Measurements from ENCODE around the gene HNF1A.
"Not testable (repeated sequence)": the region's sequence is repeated elsewhere in the genome, so short reads cannot be mapped to it uniquely, and the experiment has no call there.

HNF1A gene

DNA sequence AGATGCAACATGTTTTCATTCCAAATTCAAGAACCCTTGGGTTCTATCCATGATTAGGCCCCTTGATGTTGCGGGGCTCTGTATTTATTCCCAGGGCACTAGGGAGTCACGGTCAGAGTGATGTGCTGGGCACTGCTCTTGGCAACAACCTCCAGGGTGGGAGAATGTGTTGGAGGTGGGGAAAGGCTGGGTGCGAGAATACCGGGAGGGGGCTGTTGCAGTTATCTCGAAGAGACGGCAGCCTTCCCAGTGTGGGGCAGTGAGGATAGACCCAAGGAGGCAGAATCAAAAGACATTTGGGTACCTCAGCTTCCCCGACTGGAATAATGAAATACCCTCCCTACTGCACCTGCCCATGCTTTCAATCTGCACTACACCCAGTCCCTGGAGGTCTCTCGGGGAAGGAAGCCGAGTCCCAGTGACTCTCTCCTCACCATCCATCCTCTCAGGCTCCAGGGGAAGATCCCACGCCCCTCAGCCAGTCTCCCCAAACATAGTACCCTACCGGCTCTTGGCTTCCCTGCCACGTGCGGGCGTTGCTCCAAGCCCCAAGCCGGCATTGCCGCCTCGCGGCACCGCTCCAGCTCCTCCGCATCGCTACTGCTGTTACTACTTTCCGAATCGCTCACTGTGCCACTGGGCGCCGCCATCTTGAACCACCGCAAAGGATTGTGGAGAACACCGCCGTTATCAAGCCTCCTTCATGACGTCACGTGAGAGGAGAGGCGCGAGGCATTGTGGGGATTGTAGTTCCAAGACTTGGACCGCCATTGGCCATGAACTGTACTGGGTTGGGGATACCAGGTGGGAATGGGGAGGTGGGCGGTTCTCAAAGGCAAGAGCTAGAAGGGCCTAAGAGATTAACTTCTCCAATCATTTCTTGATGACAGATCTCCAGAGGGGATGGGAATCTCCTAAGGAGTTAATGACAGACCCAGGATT, 37.8 kb downstream of the HNF1A start, which contains the start of gene C12orf43:
TSS of gene C12orf43 (minus strand) at position 663 of the 942 bp plus-strand sequence. CDS start at position 650, 13 bp downstream.
- peak; percentile 94 for DNase-seq

DNA sequence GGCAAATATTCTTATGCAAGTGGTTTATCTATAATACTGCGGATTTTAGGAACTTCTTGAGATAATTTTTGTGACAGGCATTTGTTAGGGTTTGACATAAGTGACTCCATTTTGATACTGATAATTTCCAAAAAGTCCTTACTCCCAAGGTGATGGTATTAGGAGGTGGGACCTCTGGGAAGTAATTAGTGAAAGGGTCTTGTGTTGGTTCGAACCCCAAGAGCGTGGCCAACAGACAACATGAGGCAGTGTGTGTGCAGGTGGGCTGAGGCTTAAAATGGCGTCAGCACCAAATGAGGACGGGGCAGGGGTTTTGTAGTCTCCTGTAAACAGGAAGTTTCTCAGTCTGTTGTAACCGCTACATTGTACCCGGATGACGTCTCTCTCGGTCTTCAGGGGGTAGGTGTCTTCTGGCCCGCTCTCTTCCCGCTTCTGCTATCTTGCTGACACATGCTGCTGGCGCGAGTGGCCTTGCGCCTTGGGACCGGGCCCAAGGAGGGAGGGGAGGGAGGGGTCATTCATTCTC, 39.7 kb downstream of the HNF1A start:
- DNase-seq = no peak

DNA sequence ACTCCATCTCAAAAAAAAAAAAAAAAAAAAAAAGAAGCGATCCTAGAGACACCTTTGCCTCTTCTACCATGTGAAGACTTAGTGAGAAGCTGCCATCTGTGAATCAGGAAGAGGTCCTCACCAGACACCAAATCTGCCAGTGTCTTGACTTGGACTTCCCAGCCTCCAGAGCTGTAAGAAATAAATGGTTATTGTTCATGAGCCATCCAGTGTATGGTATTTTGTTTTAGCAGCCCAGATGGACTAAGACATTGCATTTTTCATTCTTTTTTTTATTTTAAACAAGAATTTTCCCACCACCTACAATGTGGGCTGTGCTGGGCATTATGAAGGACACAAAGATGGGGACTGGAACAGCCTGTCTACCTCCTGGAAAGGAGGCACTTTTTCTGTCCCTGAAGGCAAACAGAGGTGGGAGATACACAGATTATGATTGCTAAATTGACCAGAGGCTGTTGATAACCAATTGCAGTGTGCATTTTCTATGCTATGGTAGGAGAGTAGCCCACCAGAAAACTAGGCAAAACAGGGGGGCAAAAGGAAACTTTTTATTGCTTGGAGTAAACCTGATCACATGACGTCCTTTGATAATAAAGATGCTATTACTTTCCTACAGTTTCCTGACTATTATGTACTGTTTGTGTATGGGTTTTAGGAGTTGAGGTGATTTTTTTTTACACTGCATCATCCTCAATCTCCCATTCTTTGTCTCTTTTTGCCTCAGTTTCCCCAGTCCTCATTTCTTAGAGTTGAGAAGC, 40.7 kb downstream of the HNF1A start:
- DNase-seq = no peak

DNA sequence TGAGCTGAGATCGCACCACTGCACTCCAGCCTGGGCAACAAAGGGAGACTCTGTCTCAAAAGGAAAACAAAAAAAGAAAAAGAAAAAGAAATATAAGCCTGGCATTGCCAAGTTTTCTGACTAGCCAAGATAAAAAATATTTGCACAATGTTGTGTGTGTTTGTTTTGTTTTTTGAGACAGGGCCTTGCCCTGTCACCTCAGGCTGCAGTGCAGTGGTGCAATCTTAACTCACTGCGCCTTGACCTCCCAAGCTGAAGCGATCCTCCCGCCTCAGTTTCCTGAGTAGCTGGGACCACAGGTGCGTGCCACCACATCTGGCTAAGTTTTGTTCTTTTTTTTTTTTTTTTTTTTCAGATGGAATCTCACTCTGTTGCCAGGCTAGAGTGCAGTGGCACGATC, 43.4 kb downstream of the HNF1A start:
- no peak for DNase-seq

DNA sequence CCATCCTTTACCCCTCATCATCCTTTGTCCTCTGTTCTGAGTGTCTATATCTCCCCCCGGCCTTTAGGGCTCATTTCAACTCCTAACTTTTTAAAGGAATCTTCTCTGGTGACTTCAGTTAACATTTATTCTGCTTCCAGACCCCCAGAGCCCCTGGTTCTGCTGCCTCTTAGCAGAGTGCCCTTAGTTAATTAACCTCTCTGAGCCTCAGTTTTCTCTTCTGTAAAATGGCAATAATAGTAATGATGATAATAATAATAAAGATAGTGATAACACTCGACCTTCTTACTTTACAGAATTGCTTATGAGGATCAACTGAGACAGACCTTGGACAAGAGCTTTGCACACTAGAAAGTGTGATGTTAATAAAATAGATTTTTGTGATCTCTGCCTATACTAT, 44.4 kb downstream of the HNF1A start:
- DNase-seq = no peak

DNA sequence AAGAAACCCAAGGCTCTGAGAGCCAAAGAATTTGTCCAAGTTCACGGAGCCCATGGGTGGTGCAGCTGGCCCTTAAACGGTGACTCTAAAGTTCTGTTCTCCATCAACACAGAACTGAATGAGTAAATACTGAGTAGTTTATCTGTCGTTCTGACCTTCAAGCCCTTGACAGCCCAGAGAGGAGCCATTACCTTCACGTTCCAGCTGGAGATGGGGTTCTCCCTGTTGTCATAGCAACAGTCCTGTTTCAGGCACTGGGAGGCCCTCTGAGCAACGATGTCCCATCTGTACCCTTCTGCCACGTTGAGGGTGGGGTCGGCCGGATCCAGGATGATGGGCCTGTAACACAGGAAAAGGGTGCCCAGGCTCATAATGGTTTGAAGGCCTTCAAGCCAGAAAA, 45.5 kb downstream of the HNF1A start:
- no peak for DNase-seq

DNA sequence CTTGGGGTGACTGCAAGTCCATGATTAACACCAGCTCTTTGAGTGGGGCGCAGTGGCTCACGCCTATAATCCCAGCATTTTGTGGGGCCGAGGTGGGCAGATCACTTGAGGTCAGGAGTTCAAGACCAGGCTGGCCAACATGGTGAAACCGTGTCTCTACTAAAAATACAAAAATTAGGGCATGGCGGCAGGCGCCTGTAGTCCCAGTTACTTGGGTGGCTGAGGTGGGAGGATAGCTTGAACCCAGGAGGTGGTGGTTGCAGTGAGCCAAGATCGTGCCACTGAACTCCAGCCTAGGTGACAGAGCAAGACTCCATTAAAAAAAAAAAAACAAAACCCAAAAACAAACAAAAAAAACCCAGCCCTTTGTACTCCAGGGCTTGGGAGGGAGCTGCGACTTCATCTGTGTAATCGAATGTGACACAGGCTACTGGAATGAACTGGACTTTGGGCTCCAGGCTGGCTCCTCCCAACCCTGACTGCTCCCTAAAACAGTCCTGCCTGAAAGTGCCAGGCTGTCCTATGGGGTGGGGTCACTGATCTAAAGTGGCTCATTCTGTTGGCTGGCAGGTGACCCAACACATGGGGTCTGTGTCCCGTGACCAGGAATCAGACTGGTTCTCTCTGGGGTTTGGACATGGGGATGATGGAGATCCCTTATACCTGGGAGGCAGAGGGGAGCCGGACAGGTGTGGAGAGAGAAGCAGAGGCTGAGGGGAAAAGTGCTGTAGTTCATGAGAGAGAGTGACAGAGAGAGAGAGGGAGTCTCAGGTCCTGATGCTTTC, 47.3 kb downstream of the HNF1A start:
- DNase-seq = no peak

DNA sequence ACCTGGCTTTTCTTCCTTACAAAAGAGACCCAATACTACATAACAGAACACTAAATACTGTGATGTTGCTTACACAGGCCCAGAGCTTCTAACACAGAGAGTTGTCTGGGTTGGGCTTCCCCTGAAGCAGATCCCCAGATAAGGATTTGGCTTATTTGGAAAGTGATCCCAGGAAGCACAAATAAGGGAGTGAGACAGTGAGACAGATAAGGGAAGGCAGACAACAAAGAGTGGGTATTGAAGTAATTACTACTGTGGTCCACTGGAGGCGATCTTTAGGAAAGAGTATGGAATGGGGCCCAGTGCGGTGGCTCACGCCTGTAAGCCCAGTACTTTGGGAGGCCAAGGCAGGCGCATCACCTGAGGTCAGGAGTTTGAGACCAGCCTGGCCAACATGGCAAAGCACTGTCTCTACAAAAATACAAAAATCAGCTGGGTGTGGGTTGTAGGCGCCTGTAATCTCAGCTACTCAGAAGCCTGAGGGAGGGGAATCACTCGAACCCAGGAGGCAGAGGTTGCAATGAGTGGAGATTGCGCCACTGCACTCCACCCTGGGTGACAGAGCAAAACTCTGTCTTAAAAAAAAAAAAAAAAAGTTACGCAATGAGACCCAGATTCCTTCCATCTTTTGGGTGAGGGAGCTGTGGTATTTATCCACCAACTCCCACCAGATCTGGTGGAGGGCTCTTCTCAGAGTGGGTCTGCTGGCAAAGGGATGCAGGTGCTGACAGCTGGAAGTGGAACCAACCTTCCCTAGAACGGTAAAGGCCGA, 48.1 kb downstream of the HNF1A start:
- DNase-seq = no peak

DNA sequence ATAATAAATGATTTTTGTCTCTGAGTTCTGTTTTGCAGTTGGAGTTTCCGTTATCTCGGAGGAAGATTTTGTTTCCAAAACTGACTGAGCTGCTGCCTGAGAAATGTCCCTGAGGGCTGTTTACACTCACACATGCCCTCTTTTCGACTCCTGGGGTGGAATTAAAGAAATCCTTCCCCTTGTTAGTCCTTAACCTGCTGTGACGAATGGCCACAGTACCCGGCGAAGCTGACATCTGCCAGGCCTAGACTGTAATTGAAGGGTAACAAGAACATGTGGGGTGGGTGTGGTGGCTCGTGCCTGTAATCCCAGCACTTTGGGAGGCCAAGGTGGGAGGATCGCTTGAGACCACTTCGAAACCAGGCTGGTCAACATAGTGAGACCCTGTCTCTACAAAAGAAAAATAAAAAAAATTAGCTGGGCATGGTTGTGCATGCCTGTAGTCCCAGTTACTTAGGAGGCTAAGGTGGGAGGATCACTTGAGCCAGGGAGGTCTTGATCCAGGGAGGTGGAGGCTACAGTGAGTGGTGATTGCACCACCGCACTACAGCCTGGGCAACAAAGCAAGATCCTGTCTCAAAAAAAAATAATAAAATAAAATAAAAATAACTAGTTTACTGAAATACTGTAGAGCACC, 52.4 kb downstream of the HNF1A start:
- DNase-seq = no peak

DNA sequence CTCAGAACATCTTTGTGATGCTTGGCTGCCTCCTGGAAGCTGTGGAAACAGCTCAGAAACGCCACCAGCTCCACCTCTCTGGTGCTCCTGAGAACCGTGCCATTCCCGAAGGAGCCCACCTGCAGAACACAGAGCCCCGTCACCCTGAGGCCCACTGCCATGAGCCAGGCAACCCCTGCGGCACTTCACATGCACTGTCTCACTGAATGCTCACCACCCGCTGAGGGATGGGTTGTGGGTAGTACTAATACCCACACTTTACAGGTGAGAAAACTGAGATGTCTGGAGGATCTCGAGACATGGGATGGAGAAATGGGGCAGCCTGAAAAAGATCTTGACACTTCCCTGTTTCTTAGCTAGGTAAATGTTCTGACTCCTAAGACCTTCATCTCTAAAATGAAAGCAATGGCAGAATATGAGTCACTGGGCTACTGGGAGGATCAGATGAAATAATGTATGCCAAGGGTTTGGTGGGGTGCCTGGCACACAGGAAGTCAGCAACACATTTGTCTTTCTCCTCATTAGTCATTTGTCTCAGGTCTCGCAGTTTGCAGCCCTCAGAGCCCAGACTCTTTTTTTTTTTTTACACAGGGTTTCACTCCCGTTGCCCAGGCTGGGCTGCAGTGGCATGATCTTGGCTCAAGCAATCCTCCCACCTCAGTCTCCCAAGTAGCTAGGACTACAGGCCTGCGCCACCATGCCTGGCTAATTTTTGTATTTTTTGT, 55.4 kb downstream of the HNF1A start:
- peak; percentile 6 for DNase-seq

DNA sequence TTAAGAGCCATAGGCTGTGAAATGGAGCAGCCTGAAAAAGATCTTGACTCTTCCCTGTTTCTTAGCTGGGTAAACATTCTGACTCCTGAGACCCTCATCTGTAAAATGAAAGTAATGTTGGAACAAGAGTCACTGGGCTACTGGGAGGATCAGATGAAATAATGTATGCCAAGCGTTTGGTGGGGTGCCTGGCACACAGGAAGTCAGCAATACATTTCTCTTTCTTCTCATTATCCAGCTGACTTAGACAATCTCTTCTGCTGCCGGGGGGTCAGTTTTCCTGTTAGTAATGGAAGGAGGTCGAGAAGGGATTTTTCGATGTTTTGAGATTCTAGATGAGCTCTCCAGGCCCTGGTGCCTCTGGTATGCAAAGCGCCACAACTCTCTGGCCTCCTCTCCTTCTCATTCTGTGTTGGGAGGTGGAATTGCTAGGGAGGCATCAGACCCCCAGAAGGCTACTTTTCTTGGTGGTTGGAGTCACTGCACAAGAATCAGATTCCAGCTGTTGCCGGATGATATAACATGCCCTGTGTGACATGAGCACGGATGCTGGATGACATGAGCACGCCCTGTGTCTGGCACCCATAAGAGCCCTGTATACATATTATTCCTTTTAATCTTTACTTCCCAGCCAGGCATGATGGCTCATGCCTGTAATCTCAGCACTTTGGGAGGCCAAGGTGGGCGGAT, 56.4 kb downstream of the HNF1A start:
- no peak for DNase-seq

DNA sequence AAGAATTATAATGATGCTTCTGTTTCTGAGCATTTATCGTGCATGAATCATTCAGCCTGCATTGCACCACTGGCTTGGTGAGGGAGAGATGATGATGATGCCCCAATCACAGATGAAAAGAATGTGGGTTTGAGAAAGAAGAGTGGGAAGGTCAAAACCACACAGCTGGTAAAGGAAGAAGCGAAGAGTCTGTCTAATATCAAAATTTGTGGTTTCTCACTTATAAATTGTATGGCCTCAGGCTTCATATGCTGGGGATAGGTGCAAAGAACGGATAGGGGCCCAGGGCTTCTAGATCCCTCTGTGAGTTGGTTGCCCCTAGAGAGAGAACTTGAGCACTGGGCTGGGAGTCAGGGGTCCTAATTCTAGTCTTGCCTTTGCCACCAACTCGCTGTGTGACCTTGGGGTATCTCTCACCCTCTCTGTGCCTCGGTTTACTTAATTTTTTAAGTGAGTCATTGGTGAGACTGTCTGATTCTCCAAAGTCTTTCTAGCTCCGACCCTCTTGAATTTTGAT, 58.5 kb downstream of the HNF1A start:
- no peak for DNase-seq

DNA sequence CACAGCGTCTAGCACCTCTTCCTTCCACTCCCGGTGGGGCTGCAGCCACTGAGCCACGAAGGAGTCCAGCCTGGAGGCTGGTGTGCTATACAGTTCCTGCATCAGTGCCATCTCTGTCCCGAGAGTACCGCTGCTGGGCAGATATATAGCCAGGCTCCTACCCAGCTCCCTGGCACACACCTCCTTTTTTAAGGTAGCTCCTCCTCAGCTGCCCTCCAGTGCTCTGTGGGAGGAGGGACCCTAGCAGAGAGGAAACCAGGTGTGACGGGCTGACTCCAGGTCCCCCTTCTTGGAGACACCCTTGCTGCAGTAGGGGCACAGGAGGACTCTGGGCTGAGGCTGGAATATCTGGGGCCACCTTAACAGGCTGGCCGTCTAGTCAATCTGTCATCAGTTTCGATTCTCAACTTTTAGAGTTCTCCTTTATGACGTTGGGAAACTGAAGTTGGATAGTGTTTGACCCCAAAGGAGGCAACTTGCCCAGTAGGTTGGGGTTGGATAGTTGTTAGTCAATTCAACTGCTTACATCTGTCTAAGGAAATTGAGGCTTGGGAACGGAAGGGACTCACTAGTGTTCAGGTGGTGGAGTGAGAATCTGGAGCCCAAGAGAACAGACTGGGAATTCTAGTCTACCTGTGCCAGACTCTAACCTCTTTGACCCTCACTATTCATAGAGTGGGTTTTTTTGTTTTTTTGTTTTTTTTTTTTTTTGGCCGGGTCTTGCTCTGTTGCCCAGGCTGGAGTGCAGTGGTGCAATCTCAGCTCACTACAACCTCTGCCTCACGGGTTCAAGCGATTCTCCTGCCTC, 60.7 kb downstream of the HNF1A start, which contains the start of gene OASL:
TSS of gene OASL (minus strand) at position 386 of the 808 bp plus-strand sequence. CDS start at position 111, 275 bp downstream.
- no peak for DNase-seq

DNA sequence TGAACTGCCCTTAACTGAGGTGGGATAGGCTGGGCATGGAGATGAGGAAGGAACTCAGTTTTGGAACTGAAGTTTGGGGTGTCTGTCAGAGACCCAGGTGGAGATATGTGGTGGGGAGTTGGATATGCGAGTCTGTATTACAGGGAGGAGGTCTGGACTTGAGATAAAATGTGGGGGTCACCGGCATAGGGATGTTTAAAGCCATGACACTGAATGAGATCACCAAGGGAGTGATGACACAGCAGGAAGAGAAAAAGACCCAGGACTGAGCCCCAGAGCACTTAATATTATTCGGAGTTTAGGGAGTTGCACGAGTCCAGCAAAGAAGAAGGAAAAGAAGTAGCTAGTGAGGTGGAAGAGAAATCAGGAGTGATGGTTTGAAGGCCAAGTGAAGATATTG, 64.7 kb downstream of the HNF1A start:
- no peak for DNase-seq

DNA sequence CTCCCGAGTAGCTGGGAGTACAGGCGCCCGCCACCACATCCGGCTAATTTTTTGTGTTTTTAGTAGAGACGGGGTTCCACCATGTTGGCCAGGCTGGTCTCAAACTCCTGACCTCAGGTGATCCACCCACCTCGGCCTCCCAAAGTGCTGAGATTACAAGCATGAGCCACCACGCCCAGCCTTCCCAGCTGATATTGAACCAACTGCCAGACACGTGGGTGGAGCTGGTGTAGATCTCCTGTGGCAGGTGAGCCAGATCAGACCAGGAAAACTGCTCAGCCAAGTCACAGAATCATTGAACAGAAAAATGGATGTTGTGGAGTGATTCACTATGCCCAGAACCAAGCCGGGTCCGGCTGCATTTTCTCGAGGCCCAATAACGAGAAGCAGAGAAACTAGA, 69.1 kb downstream of the HNF1A start:
- not testable (repeated sequence) for DNase-seq

DNA sequence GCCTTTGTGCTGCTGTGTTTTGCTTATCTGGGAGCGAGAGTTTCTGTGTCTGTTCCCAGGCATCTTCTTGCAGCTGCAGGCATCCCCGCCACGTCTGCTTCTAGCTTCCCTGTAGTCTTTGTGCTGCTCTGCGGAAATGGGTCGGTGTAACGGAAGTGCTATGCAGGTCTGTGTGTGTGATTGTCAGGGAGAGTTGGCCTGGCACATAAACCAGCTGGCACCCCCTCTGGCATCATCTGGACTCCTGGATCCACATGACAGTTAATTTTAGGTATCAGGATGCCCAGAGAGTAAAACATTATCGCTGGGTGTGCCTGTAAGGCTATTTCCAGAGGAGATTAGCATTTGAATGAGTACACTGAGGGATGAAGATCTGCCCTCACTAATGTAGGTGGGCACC, 70.1 kb downstream of the HNF1A start:
- DNase-seq = no peak

DNA sequence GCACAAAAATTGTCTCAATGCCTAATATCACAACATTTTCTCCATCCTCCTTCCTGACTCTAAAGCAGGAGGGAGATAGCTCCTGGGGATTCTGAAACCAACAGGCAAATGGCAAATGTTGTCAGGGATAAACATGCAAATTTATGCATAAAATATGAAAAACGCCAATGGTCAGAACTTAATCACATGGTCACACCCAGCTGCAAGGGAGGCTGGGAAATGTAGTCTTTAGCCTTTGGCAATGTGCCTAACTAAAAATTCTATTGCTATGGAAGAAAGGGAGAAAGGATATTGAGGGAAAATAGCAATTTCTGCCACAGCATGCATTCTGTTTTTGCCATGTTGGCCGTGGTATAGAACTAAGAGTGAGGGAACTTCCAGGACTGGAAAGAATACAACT, 72.4 kb downstream of the HNF1A start:
- no peak for DNase-seq

Data from NCI-H774 (cell line).